Mesenteric fat pad (tissue), 1 donor: ENCODE data around the gene TMEM156. TPM values are rescaled to one million over a fixed set of nuclear protein-coding genes. Genes with fewer than 3 reads are reported as not detected.

ENCODE experiments used
- DNase-seq: peaks from one replicate; pipeline ENCODE4 v3.0.0-alpha.2; 2020; ENCODE audit warnings: low spot score
- total RNA-seq: library from RNA; stranded (reverse); fragmentation: NEBNext Ultra II Directional; extraction: Animal tissue kit (Norgen Biotek cat#: 25700); gene quantifications from one replicate; pipeline ENCODE4 v1.2.1, GENCODE V29; 2021
- donor health status: DM: yes; HTN: yes; CAD: no.

TMEM156 gene
- total RNA-seq, 1 donor from 2014 or later = 0.96 TPM

- DNase-seq = no peak
These were observed 103.6 kb downstream of the TMEM156 start for GRCh38 chr4:38928568-38928967.

- DNase-seq = no peak
These were observed 105.3 kb downstream of the TMEM156 start for GRCh38 chr4:38926896-38927295.

GRCh38 chr4:38925492-38926413 is 106.5 kb downstream of the TMEM156 start:
- DNase-seq = no peak

- DNase-seq = no peak
These were observed 107.9 kb downstream of the TMEM156 start for GRCh38 chr4:38924353-38924752.

GRCh38 chr4:38923746-38924145 is 108.5 kb downstream of the TMEM156 start:
- no peak for DNase-seq

GRCh38 chr4:38921151-38921550 is 111.1 kb downstream of the TMEM156 start:
- no peak for DNase-seq

- no peak for DNase-seq
These were observed 111.5 kb downstream of the TMEM156 start for GRCh38 chr4:38920677-38921076.

GRCh38 chr4:38920186-38920585 is 112.0 kb downstream of the TMEM156 start:
- no peak for DNase-seq

- DNase-seq = no peak
These were observed 112.7 kb downstream of the TMEM156 start for GRCh38 chr4:38919494-38919893.

- DNase-seq = no peak
These were observed 114.7 kb downstream of the TMEM156 start for GRCh38 chr4:38917481-38918025.

Other genes starting within 250 kb of the TMEM156 start
- gene TLR10, start 249.4 kb downstream of the TMEM156 start, total RNA-seq = 0.42 TPM
- gene TLR1, start 227.6 kb downstream of the TMEM156 start, total RNA-seq = 25.4 TPM
- gene TLR6, start 175.6 kb downstream of the TMEM156 start, total RNA-seq = 7.3 TPM
- 81.3 TPM for gene FAM114A1, start 164.6 kb downstream of the TMEM156 start, total RNA-seq
- 45.4 TPM for gene KLHL5, start 29.8 kb upstream of the TMEM156 start, total RNA-seq
- gene WDR19, start 150.1 kb upstream of the TMEM156 start, total RNA-seq = 26.1 TPM